ENCODE measurements around the gene TRIM45.

TRIM45 gene

DNA sequence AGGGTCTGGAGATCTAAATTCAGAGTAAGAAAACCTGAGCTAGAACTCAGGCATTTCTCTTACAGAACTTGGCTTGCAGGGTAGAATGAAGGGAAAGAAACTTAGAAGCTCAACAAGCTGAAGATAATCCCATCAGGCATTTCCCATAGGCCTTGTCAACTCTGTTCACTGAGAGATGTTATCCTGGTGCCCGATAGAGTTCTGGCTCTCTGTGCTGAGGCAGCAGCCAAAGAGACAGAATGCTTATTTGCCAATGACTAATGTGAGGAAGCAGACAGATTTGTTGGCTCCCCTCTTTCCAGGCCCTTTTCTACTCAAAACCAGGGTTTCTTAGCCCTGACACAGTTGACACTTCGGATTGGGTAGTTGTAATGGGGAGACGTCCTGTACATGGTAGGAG is 22.3 kb upstream of the TRIM45 start:
- no peaks in the 10 kb centered on the region for H3K9me3 ChIP-seq (ENCODE audit: severe bottlenecking)
- no peaks in the 10 kb centered on the region for H3K36me3 ChIP-seq (ENCODE audit: low read depth)
- H3K4me3 ChIP-seq (ENCODE audit: severe bottlenecking), result no peak overlapping the region
- H3K4me1 ChIP-seq (ENCODE audit: insufficient read depth, poor library complexity, severe bottlenecking), result peaks cover 17% of the 10 kb centered on the region
- no peak for ATAC-seq (ENCODE audit: low read depth)
- H3K27ac ChIP-seq (ENCODE audit: poor library complexity, severe bottlenecking), result no peak overlapping the region
- no peaks in the 10 kb centered on the region for H3K27me3 ChIP-seq (ENCODE audit: insufficient read depth, poor library complexity, severe bottlenecking)
- TF ChIP-seq, protein P1, sequence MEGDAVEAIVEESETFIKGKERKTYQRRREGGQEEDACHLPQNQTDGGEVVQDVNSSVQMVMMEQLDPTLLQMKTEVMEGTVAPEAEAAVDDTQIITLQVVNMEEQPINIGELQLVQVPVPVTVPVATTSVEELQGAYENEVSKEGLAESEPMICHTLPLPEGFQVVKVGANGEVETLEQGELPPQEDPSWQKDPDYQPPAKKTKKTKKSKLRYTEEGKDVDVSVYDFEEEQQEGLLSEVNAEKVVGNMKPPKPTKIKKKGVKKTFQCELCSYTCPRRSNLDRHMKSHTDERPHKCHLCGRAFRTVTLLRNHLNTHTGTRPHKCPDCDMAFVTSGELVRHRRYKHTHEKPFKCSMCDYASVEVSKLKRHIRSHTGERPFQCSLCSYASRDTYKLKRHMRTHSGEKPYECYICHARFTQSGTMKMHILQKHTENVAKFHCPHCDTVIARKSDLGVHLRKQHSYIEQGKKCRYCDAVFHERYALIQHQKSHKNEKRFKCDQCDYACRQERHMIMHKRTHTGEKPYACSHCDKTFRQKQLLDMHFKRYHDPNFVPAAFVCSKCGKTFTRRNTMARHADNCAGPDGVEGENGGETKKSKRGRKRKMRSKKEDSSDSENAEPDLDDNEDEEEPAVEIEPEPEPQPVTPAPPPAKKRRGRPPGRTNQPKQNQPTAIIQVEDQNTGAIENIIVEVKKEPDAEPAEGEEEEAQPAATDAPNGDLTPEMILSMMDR (IDR thresholded peaks at IDR 0.05; ENCODE audit: poor library complexity, severe bottlenecking), result no peak
- no peak for DNase-seq (ENCODE audit: low spot score)

DNA sequence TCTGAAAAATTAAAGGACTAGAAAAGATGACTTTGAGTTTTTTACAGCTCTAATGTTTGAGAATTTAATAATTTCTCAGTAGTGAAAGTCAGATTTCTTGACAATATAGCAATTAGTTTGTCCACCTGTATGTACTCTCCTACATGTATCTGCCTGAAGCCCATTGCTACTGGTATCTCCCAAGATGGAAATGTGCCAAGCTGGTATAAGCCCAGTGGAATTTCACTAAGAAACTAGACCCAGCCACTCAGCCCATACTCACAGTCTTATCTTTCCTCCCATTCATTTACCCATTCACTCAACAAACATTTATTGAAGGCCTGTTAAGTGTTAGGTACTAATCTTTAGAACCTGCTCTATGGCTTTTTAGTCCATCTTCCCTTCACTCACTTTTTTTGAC is 21.6 kb upstream of the TRIM45 start:
- peaks cover 14% of the 10 kb centered on the region for H3K4me1 ChIP-seq (ENCODE audit: insufficient read depth, poor library complexity, severe bottlenecking)
- TF ChIP-seq, protein P1 (IDR thresholded peaks at IDR 0.05; ENCODE audit: poor library complexity, severe bottlenecking), result no peak
- H3K9me3 ChIP-seq (ENCODE audit: severe bottlenecking), result no peaks in the 10 kb centered on the region
- H3K36me3 ChIP-seq (ENCODE audit: low read depth), result no peaks in the 10 kb centered on the region
- no peaks in the 10 kb centered on the region for H3K27me3 ChIP-seq (ENCODE audit: insufficient read depth, poor library complexity, severe bottlenecking)
- no peak for DNase-seq (ENCODE audit: low spot score)
- ATAC-seq (ENCODE audit: low read depth), result no peak
- H3K27ac ChIP-seq (ENCODE audit: poor library complexity, severe bottlenecking), result no peak overlapping the region
- no peak overlapping the region for H3K4me3 ChIP-seq (ENCODE audit: severe bottlenecking)

DNA sequence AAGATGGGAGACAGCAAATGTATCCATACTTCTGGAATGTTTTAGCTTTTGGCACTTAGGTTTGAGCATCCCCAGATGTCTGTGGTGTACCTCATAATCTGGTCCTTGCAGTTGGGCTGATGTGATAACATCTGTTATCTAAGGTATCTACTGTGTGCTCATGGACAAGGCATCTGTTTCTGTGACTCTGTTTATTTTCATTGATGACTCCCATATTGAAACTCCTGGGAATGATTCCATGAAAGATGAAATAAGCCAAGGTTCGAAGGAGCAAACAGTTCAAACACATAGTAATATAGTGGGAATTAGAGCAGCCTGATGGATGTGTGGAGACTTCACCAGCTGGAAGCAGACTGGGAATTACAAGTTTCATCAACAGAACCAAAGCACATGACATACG is 20.7 kb upstream of the TRIM45 start:
- no peak for ATAC-seq (ENCODE audit: low read depth)
- H3K27ac ChIP-seq (ENCODE audit: poor library complexity, severe bottlenecking), result no peak overlapping the region
- H3K36me3 ChIP-seq (ENCODE audit: low read depth), result no peaks in the 10 kb centered on the region
- H3K27me3 ChIP-seq (ENCODE audit: insufficient read depth, poor library complexity, severe bottlenecking), result no peaks in the 10 kb centered on the region
- TF ChIP-seq, protein P1 (IDR thresholded peaks at IDR 0.05; ENCODE audit: poor library complexity, severe bottlenecking), result no peak
- H3K4me1 ChIP-seq (ENCODE audit: insufficient read depth, poor library complexity, severe bottlenecking), result peaks cover 6% of the 10 kb centered on the region
- no peaks in the 10 kb centered on the region for H3K9me3 ChIP-seq (ENCODE audit: severe bottlenecking)
- no peak for DNase-seq (ENCODE audit: low spot score)
- H3K4me3 ChIP-seq (ENCODE audit: severe bottlenecking), result no peak overlapping the region

DNA sequence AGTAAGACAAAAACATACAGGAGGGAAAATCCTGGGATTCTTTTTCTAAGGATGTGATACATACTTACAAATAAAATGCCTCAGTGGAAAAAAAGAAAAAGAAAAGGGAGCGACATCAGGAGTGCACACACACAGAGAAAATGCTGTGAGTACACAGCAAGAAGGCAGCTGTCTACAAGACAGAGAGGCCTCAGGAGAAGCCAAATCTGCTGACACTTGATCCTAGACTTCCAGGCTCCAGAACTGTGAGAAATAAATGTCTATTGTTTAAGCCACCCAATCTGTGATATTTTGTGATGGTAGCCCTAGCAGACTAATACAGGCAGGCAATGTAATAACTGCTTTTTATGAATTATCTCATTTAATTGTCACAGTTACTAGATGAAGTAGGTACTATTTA is 17.0 kb upstream of the TRIM45 start:
- Histone ChIP-seq H3K4me3 (ENCODE audit: severe bottlenecking) (no peak overlapping the region), H3K9me3 (ENCODE audit: severe bottlenecking) (no peaks in the 10 kb centered on the region), H3K27me3 (ENCODE audit: insufficient read depth, poor library complexity, severe bottlenecking) (no peaks in the 10 kb centered on the region), H3K36me3 (ENCODE audit: low read depth) (no peaks in the 10 kb centered on the region), H3K4me1 (ENCODE audit: insufficient read depth, poor library complexity, severe bottlenecking) (no peaks in the 10 kb centered on the region), H3K27ac (ENCODE audit: poor library complexity, severe bottlenecking) (no peak overlapping the region)
- TF ChIP-seq, protein P1 (IDR thresholded peaks at IDR 0.05; ENCODE audit: poor library complexity, severe bottlenecking), result no peak
- ATAC-seq (ENCODE audit: low read depth), result no peak
- no peak for DNase-seq (ENCODE audit: low spot score)

DNA sequence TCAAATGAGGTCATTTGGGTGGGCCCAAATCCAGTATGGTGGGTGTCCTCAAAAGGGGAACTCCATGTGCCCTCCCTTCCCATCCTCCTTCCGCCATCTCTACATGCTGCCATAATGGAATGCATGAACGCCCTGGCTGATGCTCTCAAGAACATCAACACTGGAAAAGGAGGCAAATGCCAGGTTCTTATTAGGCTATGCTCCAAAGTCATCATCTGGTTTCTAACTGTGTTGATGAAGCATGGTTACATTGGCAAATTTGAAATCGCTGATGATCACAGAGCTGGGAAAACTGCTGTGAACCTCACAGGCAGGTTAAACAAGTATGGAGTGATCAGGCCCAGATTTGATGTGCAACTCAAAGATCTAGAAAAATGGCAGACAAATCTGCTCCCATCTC is 16.6 kb upstream of the TRIM45 start:
- H3K9me3 ChIP-seq (ENCODE audit: severe bottlenecking), result no peaks in the 10 kb centered on the region
- H3K27ac ChIP-seq (ENCODE audit: poor library complexity, severe bottlenecking), result no peak overlapping the region
- TF ChIP-seq, protein P1 (IDR thresholded peaks at IDR 0.05; ENCODE audit: poor library complexity, severe bottlenecking), result no peak
- no peak for DNase-seq (ENCODE audit: low spot score)
- no peaks in the 10 kb centered on the region for H3K36me3 ChIP-seq (ENCODE audit: low read depth)
- H3K27me3 ChIP-seq (ENCODE audit: insufficient read depth, poor library complexity, severe bottlenecking), result no peaks in the 10 kb centered on the region
- no peak for ATAC-seq (ENCODE audit: low read depth)
- H3K4me1 ChIP-seq (ENCODE audit: insufficient read depth, poor library complexity, severe bottlenecking), result no peaks in the 10 kb centered on the region
- no peak overlapping the region for H3K4me3 ChIP-seq (ENCODE audit: severe bottlenecking)

All from RWPE2 (cell line).